HL-60/S4 treated with phorbol 12-myristate 13-acetate at 8.2 ng/mL for 4 days and 3 days (cell line): ENCODE measurements around the gene CTBP2.
"Not testable (repeated sequence)": the region's sequence is repeated elsewhere in the genome, so short reads cannot be mapped to it uniquely, and the experiment has no call there.

Experiments used
- in situ Hi-C: fragments of 300-500 bp; cut with MboI; formaldehyde crosslinking; loops from 2 replicates; pipeline ENCODE4 v1.15.0; 2022; ENCODE audit warnings: low sequenced_read_pairs

Gene CTBP2

GRCh38 chr10:125187238-125188194 is 27.2 kb upstream of the CTBP2 start:
- in situ Hi-C loops = no loop called here

- in situ Hi-C loops = no loop called here
Measured at GRCh38 chr10:125186431-125187170, 26.2 kb upstream of the CTBP2 start.

- in situ Hi-C loops = not testable (repeated sequence)
Measured at GRCh38 chr10:125179107-125179506, 18.7 kb upstream of the CTBP2 start.

DNA sequence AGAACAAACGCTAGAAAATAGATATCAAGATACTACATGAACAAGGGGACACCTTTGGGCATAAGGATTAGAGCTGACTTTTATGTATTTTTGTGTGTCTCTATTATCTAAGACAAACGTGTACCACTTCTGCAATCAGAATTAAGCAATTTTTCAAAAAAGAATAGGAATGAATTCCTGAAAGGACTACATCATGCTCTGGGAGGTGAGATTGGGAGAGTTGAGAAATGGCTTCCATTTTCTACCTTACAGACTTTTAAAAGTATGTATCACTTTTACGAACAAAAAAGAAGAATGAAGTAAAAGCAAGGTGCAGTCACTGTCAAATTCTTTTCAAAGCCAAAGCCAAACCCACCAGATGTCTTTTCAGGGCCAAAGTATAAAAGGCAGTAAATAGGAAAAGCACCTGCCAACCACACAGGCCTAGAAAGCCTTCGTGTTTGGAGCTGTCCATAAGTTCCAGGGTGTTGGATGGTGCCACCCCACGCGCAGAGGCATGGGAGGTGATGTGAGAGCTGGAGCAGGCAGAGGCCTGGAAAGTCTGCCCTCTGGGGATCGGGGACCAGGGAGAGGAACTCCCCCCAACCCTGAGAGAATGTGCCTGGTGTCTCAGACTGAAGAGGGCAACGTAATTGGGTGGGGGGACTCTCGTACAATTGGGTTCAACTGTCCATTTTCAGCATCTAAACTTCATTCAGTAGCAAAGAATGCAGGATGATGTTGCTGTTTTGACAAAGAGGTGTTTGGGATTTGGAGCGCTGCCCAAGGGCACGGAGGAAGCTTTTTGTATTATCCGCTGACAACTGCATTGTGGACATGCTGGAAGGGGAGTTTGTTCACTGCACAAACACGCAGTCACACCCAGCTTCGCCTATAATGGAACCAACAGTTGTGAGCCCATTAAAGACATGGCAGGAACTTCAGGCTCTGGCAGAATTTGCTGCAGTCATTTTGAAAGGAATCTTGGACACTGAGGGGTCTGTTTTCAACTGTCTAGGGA is 17.6 kb upstream of the CTBP2 start:
- in situ Hi-C loops = no loop called here

DNA sequence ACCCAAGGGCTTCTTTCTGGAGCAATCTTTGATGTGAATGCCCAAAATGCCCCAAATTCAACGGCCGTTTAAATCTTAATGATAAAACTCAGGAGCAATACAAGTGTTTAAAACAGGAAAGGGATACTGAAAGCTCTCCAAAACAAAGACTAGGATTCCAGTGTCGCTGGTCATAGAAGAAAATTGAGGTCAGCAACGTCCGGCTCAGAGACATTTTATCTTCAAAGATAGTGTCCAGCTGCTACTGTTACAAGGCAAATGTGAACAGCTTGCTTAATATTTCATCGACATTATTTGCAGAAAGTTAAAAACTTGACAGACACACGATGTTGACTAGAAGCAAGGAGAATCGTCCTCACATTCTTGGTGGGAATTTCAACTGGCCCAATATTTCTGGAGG is 15.4 kb upstream of the CTBP2 start:
- in situ Hi-C loops = no loop called here

- in situ Hi-C loops = no loop called here
Measured at GRCh38 chr10:125174360-125174759, 14.0 kb upstream of the CTBP2 start.

DNA sequence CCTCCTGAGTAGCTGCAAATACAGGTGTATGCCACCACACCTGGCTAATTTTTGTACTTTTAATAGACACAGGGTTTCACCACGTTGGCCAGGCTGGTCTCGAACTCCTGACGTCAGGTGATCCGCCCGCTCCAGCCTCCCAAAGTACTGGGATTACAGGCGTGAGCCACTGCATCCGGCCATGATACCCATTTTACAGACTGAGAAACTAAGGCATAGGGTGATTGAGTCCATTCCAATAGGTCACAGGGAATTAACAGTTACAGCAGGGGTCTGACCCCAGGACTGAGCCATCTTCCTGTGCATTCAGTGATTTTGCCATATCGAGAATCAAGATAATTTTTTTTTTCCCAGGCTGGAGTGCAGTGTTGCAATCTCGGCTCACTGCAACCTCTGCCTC is 12.3 kb upstream of the CTBP2 start:
- in situ Hi-C loops = no loop called here

DNA sequence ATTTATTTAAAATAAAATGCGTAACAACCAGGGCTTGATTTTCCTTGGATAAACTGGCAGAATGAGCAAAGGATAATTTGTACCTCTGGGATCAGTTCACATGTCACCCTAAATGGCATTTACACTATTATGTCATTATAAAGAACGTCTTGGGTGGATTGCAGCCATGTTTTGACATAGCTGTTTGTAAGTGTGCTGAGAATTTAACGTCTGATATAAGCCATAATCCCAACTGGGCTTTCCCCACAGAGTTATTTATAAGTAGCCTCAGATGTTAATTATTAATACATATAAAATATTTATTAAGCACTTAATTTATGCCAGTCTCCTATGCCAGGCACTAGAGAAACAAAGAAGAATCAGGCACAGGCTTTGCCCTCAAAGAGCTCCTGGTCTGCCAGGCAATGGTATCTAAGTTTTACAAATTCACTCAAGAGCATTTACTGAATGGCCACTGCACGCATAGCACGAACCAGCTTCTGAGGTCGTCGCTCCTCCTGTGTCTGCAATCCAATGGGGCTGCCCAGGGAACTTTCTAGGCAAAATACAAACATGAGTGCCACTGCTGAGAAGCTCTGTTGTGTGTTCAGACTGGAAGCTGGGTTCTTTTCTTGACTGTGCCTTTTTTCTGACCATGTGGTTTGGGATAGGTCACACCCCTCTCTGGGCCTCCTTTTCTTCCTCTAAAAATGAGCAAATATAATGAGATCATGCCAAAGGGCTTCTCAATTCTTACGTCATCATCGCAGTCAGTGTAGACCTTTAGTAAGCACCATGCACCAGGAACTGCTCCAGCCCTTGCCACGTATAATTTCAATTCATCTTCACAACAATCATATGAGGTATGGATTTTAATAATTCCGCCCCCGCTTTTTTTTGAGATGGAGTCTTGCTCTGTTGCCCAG is 11.3 kb upstream of the CTBP2 start:
- in situ Hi-C loops = no loop called here

DNA sequence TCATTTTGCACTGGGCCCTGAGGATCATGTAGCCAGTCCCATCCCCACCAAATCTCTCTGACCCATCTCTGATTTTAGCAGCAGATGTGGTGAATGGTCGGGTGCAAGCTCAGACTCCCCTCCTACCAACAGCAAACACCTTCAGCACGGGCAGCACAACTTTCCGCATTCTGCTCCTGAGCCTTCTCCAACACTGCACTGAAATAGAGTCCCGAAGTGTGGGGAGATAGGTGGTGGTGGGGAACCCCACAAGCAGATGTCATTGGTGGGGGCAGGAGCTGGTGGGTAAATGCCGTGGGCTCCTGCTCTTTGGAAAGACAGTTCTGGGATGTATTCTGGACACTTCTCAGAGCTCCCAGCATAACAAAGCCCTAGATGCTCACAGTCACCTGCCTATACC is 9.6 kb upstream of the CTBP2 start:
- in situ Hi-C loops = no loop called here

- in situ Hi-C loops = no loop called here
Measured at GRCh38 chr10:125169279-125169678, 8.9 kb upstream of the CTBP2 start.

DNA sequence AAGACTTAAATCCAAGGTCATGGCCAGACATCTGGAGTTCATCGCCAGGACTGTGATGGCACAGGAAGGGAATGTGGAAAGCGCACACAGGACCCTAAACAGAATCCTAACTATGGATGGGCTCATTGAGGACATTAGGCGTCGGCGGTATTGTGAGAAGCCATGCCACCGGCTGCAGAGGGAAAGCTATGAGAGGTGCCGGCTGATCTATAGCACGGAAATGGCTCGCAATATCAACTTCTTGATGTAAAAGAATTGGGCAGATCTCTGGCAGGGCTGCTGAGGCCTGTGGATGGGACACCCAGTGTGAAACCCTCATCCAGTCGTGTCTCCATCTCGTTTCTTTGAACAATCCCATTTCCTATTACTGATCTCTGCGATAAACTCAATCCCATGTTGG is 6.3 kb upstream of the CTBP2 start:
- in situ Hi-C loops = no loop called here

DNA sequence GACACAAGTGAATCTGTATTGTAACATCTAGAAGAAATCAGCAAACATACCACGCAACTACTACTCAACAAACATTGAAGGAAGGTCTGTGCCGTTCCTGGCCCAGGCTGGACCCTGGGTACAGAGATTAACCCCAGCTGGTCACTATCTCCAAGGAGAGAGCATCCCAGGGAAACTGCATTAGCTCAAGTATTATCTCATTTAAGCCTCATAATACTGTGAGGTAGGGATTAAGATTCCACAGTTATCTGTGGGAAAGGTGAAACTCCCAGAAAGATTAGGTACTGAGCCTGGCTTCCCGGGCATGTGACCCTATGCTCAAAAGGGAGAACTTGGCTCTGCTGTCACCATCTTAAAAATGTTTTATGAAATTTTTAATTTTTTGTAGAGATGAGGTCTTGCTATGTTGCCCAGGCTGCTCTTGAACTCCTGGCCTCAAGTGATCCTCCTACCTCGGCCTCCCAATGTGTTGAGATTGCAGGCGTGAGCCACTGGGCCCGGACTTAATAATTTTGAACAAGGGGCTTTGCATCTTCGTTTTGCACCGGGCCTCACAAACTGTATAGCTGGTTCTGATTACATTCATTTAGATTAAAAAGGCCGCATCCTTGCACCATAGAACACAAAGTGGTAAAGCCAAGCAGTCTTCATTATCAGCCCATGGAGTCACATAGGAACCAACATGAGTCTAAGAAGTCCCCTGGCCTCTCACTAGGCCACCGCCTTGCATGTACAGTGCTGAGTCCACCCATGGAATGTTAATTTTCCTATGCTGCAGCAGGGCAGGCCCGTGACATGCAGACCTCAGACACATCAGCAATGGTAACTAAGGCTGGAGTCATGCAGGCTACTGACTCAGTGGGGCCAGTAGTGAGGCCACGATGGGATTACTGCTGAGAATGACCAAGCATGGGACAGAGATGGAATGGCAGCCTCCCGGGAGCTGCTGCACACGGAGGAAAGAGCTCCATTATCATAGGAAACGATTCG is 5.5 kb upstream of the CTBP2 start:
- in situ Hi-C loops = no loop called here

- in situ Hi-C loops = no loop called here
Measured at GRCh38 chr10:125164421-125164820, 4.1 kb upstream of the CTBP2 start.

GRCh38 chr10:125163803-125164202 is 3.4 kb upstream of the CTBP2 start:
- in situ Hi-C loops = no loop called here

GRCh38 chr10:125163312-125163711 is 2.9 kb upstream of the CTBP2 start:
- in situ Hi-C loops = not testable (repeated sequence)

DNA sequence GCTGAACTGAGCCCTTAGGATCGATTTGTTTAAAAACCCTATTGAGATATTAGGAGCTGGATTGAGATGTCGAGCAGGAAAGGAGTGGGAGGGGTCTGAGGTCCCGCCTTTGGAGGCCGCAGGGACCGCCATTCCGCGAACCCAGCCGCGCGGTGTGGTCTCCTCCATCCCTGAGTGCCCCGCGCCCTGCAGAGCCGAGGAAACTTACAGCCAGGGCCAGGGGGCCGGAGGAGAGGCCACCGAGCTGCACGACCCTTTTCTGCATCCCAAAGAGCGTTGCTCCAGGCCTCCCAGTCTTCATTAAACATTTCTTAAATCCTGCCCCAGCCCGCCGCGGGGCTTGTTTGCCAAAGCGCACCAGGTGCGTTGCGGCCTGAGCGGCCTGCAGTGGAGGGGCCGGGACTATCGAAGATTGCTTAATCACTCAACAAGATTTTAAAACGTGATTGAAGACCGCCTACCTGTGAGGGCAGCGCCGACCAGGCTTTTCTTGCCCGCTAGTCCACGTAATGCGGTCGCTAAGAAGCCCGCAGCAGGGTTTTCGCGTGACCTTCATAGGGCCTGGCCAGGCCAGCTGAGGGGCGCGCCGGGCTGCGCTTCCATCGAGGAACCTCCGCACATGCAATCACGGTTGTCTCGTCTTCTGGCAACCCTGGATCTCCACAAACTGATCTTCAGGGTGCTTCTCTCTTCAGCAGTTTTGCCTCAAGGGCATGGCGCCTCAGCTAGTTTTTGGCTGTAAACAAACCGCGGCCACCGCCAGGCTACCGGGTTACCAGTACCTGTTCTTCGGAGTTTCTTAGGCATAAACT is 2.0 kb upstream of the CTBP2 start:
- in situ Hi-C loops = no loop called here

DNA sequence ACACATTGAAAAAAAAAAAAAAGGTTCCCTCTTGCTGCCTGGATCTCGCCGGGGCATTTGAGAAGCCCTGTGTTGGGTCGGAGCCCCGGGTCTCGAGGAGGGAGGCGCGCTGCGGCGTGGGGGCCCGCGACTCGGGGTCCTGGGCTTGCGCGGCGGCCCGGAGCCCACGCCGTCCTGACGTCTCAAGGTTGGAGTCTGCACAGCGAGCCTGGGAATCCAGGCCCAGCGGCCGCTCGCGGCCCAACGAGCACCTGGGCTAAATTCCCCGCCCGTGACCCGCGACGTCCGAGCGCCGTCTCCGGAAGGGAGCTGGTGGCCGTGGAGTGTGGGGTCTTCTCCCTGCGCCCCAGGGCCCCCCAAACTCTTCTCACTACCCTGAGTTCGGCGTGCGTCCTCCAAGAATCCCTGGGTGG is 1.4 kb upstream of the CTBP2 start:
- in situ Hi-C loops = no loop called here
